Right lobe of liver (tissue), 6 donors: Measurements from ENCODE around the gene APMAP. TPM values are rescaled to one million over a fixed set of nuclear protein-coding genes. Genes with fewer than 3 reads are reported as not detected.

ENCODE experiments used
- ATAC-seq, 4 donors: fragments of 200-7000 bp; cut with Tn5 transposase; one replicate each; pipeline ENCODE4 v1.9.1; 2020; ENCODE audit warnings: mild to moderate bottlenecking in 4 of 4, moderate library complexity in 4 of 4
- DNase-seq, 3 donors: peaks; one replicate each; pipeline ENCODE4 v3.0.0-alpha.2; 2020
- H3K27ac ChIP-seq, 3 donors: fragments of 200-600 bp; one replicate each; pipeline ENCODE4 v1.8.0; 2022
- H3K27me3 ChIP-seq, 2 donors: fragments of 200-600 bp; one replicate each; pipeline ENCODE4 v1.8.0; 2022
- H3K36me3 ChIP-seq, 4 donors: fragments of 200-600 bp; sonication (generic) in 1 of 4; one replicate each; pipeline versions ENCODE4 v1.5.1 to v1.8.0; 2017 to 2022; ENCODE audit warnings: control low read depth in 1 of 4
- H3K4me1 ChIP-seq, 4 donors: fragments of 200-600 bp; sonication (generic) in 1 of 4; one replicate each; pipeline versions ENCODE4 v1.5.1 to v1.8.0; 2017 to 2022; ENCODE audit warnings: control low read depth in 1 of 4
- H3K4me3 ChIP-seq, 3 donors: fragments of 200-600 bp; one replicate each; pipeline ENCODE4 v1.8.0; 2022
- H3K9me3 ChIP-seq, 4 donors: fragments of 200-600 bp; sonication (generic) in 1 of 4; one replicate each; pipeline versions ENCODE4 v1.5.1 to v1.8.0; 2017 to 2022; ENCODE audit warnings: control low read depth in 1 of 4
- CTCF ChIP-seq, 4 donors: fragments of 200-600 bp in 3 of 4; fragments of 450-650 bp in 1 of 4; IDR thresholded peaks; one replicate each; pipeline versions ENCODE4 v1.5.1 to v1.8.0; 2016 to 2022; ENCODE audit warnings: antibody characterized with exemption in 4 of 4, mild to moderate bottlenecking in 2 of 4
- POLR2A ChIP-seq: fragments of 450-650 bp; IDR thresholded peaks from one replicate; pipeline ENCODE4 v1.6.1; 2017; ENCODE audit warnings: antibody characterized with exemption, mild to moderate bottlenecking
- WGBS: methylation state at CpG from one replicate; pipeline ENCODE4 v1.1.6; 2018; ENCODE audit warnings: low coverage, low lambda C conversion rate; ENCODE audit not compliant: insufficient coverage; ENCODE audit errors: missing lambda C conversion rate; 5-methylcytosine and 5-hydroxymethylcytosine counted together
- intact Hi-C, 2 donors: fragments of 100-400 bp; cut with DNase I; formaldehyde crosslinking; loops; one replicate each; pipeline versions ENCODE4 v1.11.2 to v1.14.1; 2022
- total RNA-seq, 6 experiments: library from RNA; depleted of rRNA in 2 of 6; stranded (reverse); fragments of >200 nt in 2 of 6; fragmentation: NEBNext Ultra II Directional in 3 of 6; extraction: Animal tissue kit (Norgen Biotek cat#: 25700) in 3 of 6; gene quantifications; one replicate each; pipeline versions ENCODE4 v1.1.0 to v1.2.4, GENCODE V29; 2016 to 2023
- donor health status: DM: no; HTN: yes; CAD: no.
- donor health status: DM: no; HTN: no; CAD: no.
- donor health status: DM: no; HTN: no; CAD: no.
- donor health status: DM: no; HTN: yes; CAD: no.
- donor health status: DM: no; HTN: yes; CAD: no.

Gene APMAP
- total RNA-seq, 6 experiments from 2014 or later = 130 to 210 (median 140) TPM

GRCh38 chr20:25039697-25040437 lies 47.3 kb upstream of the APMAP start:
- no peaks in the 10 kb centered on the region for H3K36me3 ChIP-seq
- ATAC-seq (peak; percentile 80 to 89 (median 87)), DNase-seq (peak; percentile 75 to 96 (median 92))
- peaks cover 0 to 61% (median 28%) of the 10 kb centered on the region in 4 donors for H3K4me1 ChIP-seq
- intact Hi-C loops = no loop called here
- TF ChIP-seq CTCF (IDR thresholded peaks at IDR 0.05) (no peak), POLR2A (no peak)
- WGBS = 15% methylated on average over 8 of the region's 9 CpGs
- no peaks in the 10 kb centered on the region for H3K9me3 ChIP-seq
- H3K4me3 ChIP-seq = no peak overlapping the region
- H3K27ac ChIP-seq = peak overlapping the region; percentile 6 to 53 (median 32)
- no peaks in the 10 kb centered on the region for H3K27me3 ChIP-seq

- Histone ChIP-seq H3K27me3 (no peaks in the 10 kb centered on the region), H3K4me1 (peaks cover 0 to 52% (median 21%) of the 10 kb centered on the region in 4 donors), H3K9me3 (no peaks in the 10 kb centered on the region), H3K27ac (no peak overlapping the region), H3K4me3 (no peak overlapping the region), H3K36me3 (no peaks in the 10 kb centered on the region)
- 80% methylated on average over 1 of the region's 6 CpGs for WGBS
- no peak for ATAC-seq
- TF ChIP-seq POLR2A (no peak), CTCF (IDR thresholded peaks at IDR 0.05) (no peak)
- peak in 1 of 3 donors; percentile 42 for DNase-seq
- intact Hi-C loops = no loop called here
Measured at GRCh38 chr20:25038591-25039015, 46.1 kb upstream of the APMAP start.

- Histone ChIP-seq H3K4me3 (no peak overlapping the region), H3K27ac (no peak overlapping the region), H3K36me3 (no peaks in the 10 kb centered on the region), H3K9me3 (no peaks in the 10 kb centered on the region), H3K27me3 (no peaks in the 10 kb centered on the region), H3K4me1 (peaks cover 0 to 48% (median 21%) of the 10 kb centered on the region in 4 donors)
- TF ChIP-seq POLR2A = no peak
- TF ChIP-seq CTCF (IDR thresholded peaks at IDR 0.05) = no peak
- intact Hi-C loops = no loop called here
- DNase-seq = peak in 1 of 3 donors; percentile 10
- WGBS = 33% methylated on average over 1 of the region's 3 CpGs
- ATAC-seq = no peak
Measured at GRCh38 chr20:25038103-25038410, 45.5 kb upstream of the APMAP start.

- Histone ChIP-seq H3K27me3 (no peaks in the 10 kb centered on the region), H3K36me3 (no peaks in the 10 kb centered on the region), H3K9me3 (no peaks in the 10 kb centered on the region), H3K27ac (no peak overlapping the region), H3K4me1 (peaks cover 0 to 42% (median 19%) of the 10 kb centered on the region in 4 donors), H3K4me3 (no peak overlapping the region)
- DNase-seq (peak in 1 of 3 donors; percentile 13), ATAC-seq (no peak)
- TF ChIP-seq CTCF (IDR thresholded peaks at IDR 0.05) (no peak), POLR2A (no peak)
- intact Hi-C loops = no loop called here
- 86% methylated on average over 12 of the region's 15 CpGs for WGBS
Measured at GRCh38 chr20:25037288-25038102, 44.9 kb upstream of the APMAP start.
